GM06990 (cell line): ENCODE data around the gene COX4I2.
A peak's percentile ranks its signal among the peaks of the same experiment; 100 is the strongest.

ENCODE experiments used
- DNase-seq: peaks from one replicate; pipeline ENCODE4 v3.0.0-alpha.2; 2011; ENCODE audit not compliant: insufficient read length; ENCODE audit errors: extremely low read depth
- H3K27me3 ChIP-seq: replicated peaks from 2 replicates; pipeline ENCODE4 v1.6.0; 2011; ENCODE audit warnings: low read length; ENCODE audit not compliant: control insufficient read depth, insufficient read depth
- H3K36me3 ChIP-seq: 2 replicates; pipeline ENCODE4 v1.5.1; 2011; ENCODE audit warnings: low read length; ENCODE audit not compliant: control insufficient read depth, insufficient read depth
- H3K4me3 ChIP-seq: replicated peaks from 2 replicates; pipeline ENCODE4 v1.5.1; 2011; ENCODE audit warnings: low read depth, mild to moderate bottlenecking, control low read depth, low read length
- CTCF ChIP-seq: IDR thresholded peaks from 2 replicates; pipeline ENCODE4 v1.5.1; 2011; ENCODE audit warnings: low read length, control low read depth, mild to moderate bottlenecking, inconsistent platforms; ENCODE audit not compliant: insufficient read depth, poor library complexity, severe bottlenecking

The COX4I2 gene

GRCh38 chr20:31684153-31685015 is 46.7 kb downstream of the COX4I2 start:
- no peaks in the 10 kb centered on the region for H3K27me3 ChIP-seq
- no peak for TF ChIP-seq CTCF
- peaks cover 11% of the 10 kb centered on the region for H3K36me3 ChIP-seq
- no peak for DNase-seq
- H3K4me3 ChIP-seq = peak overlapping the region; percentile 11; the same call in 1 of the 2 replicates

GRCh38 chr20:31685853-31686643 is 48.3 kb downstream of the COX4I2 start:
- no peak overlapping the region for H3K4me3 ChIP-seq
- TF ChIP-seq CTCF = no peak
- H3K36me3 ChIP-seq = peaks cover 11% of the 10 kb centered on the region
- no peaks in the 10 kb centered on the region for H3K27me3 ChIP-seq
- DNase-seq = no peak

GRCh38 chr20:31687777-31688176 is 50.1 kb downstream of the COX4I2 start:
- Histone ChIP-seq H3K4me3 (no peak overlapping the region), H3K36me3 (peaks cover 7% of the 10 kb centered on the region), H3K27me3 (no peaks in the 10 kb centered on the region)
- no peak for DNase-seq
- no peak for TF ChIP-seq CTCF

GRCh38 chr20:31689141-31689540 is 51.4 kb downstream of the COX4I2 start:
- no peak for DNase-seq
- Histone ChIP-seq H3K36me3 (peaks cover 4% of the 10 kb centered on the region), H3K27me3 (no peaks in the 10 kb centered on the region), H3K4me3 (no peak overlapping the region)
- no peak for TF ChIP-seq CTCF

- Histone ChIP-seq H3K27me3 (no peaks in the 10 kb centered on the region), H3K36me3 (peaks cover 4% of the 10 kb centered on the region), H3K4me3 (no peak overlapping the region)
- no peak for TF ChIP-seq CTCF
- no peak for DNase-seq
Observed at GRCh38 chr20:31690124-31690666, 52.5 kb downstream of the COX4I2 start.
